Erythroblast (primary cell): ENCODE measurements around the gene STK40.

ENCODE experiments used
- GATA1 ChIP-seq: IDR thresholded peaks from 2 replicates; pipeline ENCODE4 v1.6.1; 2011; ENCODE audit warnings: low read depth, mild to moderate bottlenecking, control low read depth, low read length, moderate library complexity
- POLR2A ChIP-seq: IDR thresholded peaks from 2 replicates; pipeline ENCODE4 v1.6.1; 2011; ENCODE audit warnings: mild to moderate bottlenecking, low read length

DNA sequence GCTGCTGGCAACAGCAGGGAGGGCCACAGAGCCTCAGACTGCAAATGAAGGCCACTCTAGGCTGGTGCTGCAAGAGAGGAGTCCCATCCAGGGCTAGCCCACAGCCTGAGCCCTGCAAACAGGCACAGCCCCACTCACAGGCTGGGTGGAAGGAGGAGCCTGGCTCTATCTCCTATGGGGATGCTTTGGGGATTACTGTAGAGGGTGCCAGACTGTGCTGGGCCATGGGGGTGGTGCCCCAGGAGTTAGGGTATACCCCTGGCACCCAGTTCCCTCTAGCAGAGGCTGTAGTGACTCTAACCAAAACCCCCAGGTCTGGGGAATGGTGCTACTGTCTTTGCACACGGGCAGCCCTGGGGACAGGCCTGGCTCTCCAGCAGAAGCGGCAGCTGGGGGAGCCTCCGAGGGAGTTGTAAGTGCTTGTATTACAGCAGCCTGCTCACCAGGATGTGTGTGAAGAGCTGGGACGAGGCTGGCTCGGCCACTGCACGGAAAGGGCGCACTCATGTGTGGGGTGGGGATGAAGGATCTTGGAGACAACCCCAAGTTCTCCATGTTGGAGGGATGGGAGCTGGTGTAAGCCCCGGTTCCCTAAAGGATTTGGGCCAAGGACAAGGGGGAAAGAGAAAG is 38.9 kb downstream of the STK40 start:
- TF ChIP-seq POLR2A (no peak), GATA1 (no peak)
